Ovary (tissue), 3 donors: ENCODE data around the gene PLEKHH1.

Source experiments
- CTCF ChIP-seq, 3 donors: fragments of 450-650 bp in 2 of 3; fragments of 200-600 bp in 1 of 3; IDR thresholded peaks; one replicate each; pipeline versions ENCODE4 v1.5.1 to v1.8.0; 2016 to 2022; ENCODE audit warnings: antibody characterized with exemption in 3 of 3, mild to moderate bottlenecking in 1 of 3
- POLR2A ChIP-seq: fragments of 450-650 bp; IDR thresholded peaks from one replicate; pipeline ENCODE4 v1.6.1; 2017; ENCODE audit warnings: antibody characterized with exemption, mild to moderate bottlenecking, moderate library complexity
- donor health status: DM: no; HTN: no; CAD: no.

- TF ChIP-seq CTCF (IDR thresholded peaks at IDR 0.05) = no peak
- TF ChIP-seq POLR2A = no peak
Measured at GRCh38 chr14:67576216-67576955, 43.3 kb downstream of the PLEKHH1 start.
